AG10803 (cell line): ENCODE data around the gene THRB.
A peak's percentile ranks its signal among the peaks of the same experiment; 100 is the strongest.

Source experiments
- DNase-seq: peaks from one replicate; pipeline ENCODE4 v3.0.0; 2010; ENCODE audit warnings: low read depth
- H3K4me3 ChIP-seq: 2 replicates; pipeline ENCODE4 v1.5.1; 2011; ENCODE audit warnings: mild to moderate bottlenecking, low read length, control low read depth
- CTCF ChIP-seq: conservative IDR thresholded peaks from 2 replicates; pipeline ENCODE4 v1.5.1; 2011; ENCODE audit warnings: mild to moderate bottlenecking, low read length, control low read depth, inconsistent platforms

Gene THRB

GRCh38 chr3:24352893-24353553, 141.6 kb downstream of the THRB start:
- no peak overlapping the region for H3K4me3 ChIP-seq
- no peak for DNase-seq
- no peak for TF ChIP-seq CTCF

- no peak for TF ChIP-seq CTCF
- H3K4me3 ChIP-seq: no peak overlapping the region
- DNase-seq: peak; percentile 40
Observed at GRCh38 chr3:24351779-24352469, 142.7 kb downstream of the THRB start.

- H3K4me3 ChIP-seq: no peak overlapping the region
- DNase-seq: no peak
- TF ChIP-seq CTCF: no peak
Observed at GRCh38 chr3:24349367-24350019, 145.2 kb downstream of the THRB start.

- H3K4me3 ChIP-seq: no peak overlapping the region
- no peak for DNase-seq
- no peak for TF ChIP-seq CTCF
Observed at GRCh38 chr3:24348348-24348747, 146.3 kb downstream of the THRB start.

- no peak for TF ChIP-seq CTCF
- peak; percentile 11 for DNase-seq
- no peak overlapping the region for H3K4me3 ChIP-seq
Observed at GRCh38 chr3:24344784-24345439, 149.7 kb downstream of the THRB start.

GRCh38 chr3:24343084-24343783, 151.4 kb downstream of the THRB start:
- DNase-seq: peak; percentile 16
- TF ChIP-seq CTCF: no peak

More at GRCh38 chr3:24343084-24343783, 151.4 kb downstream of the THRB start:
- H3K4me3 ChIP-seq: no peak overlapping the region
